CD14-positive monocyte (primary cell): ENCODE results near the gene TAF12. TPM values are rescaled to one million over a fixed set of nuclear protein-coding genes. Genes with fewer than 3 reads are reported as not detected.

Experiments used
- DNase-seq, 3 donors: peaks; one replicate each; pipeline ENCODE4 v3.0.0-alpha.2; 2011 to 2022
- H2AFZ ChIP-seq: 2 replicates; pipeline ENCODE4 v1.6.0; 2012; ENCODE audit warnings: mild to moderate bottlenecking, low read depth, low read length, inconsistent platforms; ENCODE audit not compliant: insufficient read depth, poor library complexity, severe bottlenecking
- H3K27ac ChIP-seq, 2 donors: 1 replicate in 1 of 2; 2 replicates in 1 of 2; pipeline ENCODE4 v1.5.1; 2012 to 2013; ENCODE audit warnings: low read length in 2 of 2, control low read depth in 1 of 2, inconsistent platforms in 1 of 2, low read depth in 1 of 2, mild to moderate bottlenecking in 1 of 2
- H3K27me3 ChIP-seq, 2 donors: one replicate each; pipeline versions ENCODE4 v1.6.0 to v1.6.1; 2011 to 2013; ENCODE audit warnings: low read length in 2 of 2; ENCODE audit not compliant: control insufficient read depth in 2 of 2, insufficient read depth in 2 of 2
- H3K36me3 ChIP-seq, 2 donors: replicated peaks in 1 of 2; 1 replicate in 1 of 2; 2 replicates in 1 of 2; pipeline versions ENCODE4 v1.5.1 to v1.6.1; 2012 to 2013; ENCODE audit warnings: low read length in 2 of 2, control low read depth in 1 of 2, inconsistent platforms in 1 of 2, mild to moderate bottlenecking in 1 of 2; ENCODE audit not compliant: insufficient read depth in 2 of 2, control insufficient read depth in 1 of 2
- H3K4me1 ChIP-seq, 2 donors: 1 replicate in 1 of 2; 2 replicates in 1 of 2; pipeline versions ENCODE4 v1.5.1 to v1.6.1; 2012 to 2013; ENCODE audit warnings: low read length in 2 of 2, control low read depth in 1 of 2, inconsistent platforms in 1 of 2, mild to moderate bottlenecking in 1 of 2, moderate library complexity in 1 of 2; ENCODE audit not compliant: insufficient read depth in 2 of 2, control insufficient read depth in 1 of 2
- H3K4me2 ChIP-seq: replicated peaks from 2 replicates; pipeline ENCODE3; 2012; ENCODE audit warnings: low read length, moderate library complexity, mild to moderate bottlenecking; ENCODE audit not compliant: poor library complexity, severe bottlenecking; ENCODE audit errors: extremely low read depth
- H3K4me3 ChIP-seq, 3 experiments: fragments of 200-600 bp in 1 of 3; sonication (generic) in 1 of 3; replicated peaks in 1 of 3; 1 replicate in 2 of 3; 2 replicates in 1 of 3; pipeline ENCODE4 v1.5.1; 2011 to 2013; ENCODE audit warnings: low read length in 3 of 3, mild to moderate bottlenecking in 3 of 3, control low read depth in 2 of 3, low read depth in 2 of 3, inconsistent platforms in 1 of 3, moderate library complexity in 1 of 3
- H3K79me2 ChIP-seq: 2 replicates; pipeline ENCODE4 v1.6.0; 2012; ENCODE audit warnings: mild to moderate bottlenecking, control low read depth, inconsistent platforms, low read length, moderate library complexity; ENCODE audit not compliant: insufficient read depth
- H3K9ac ChIP-seq: 2 replicates; pipeline ENCODE4 v1.6.0; 2017; ENCODE audit warnings: low read length, mild to moderate bottlenecking; ENCODE audit not compliant: insufficient read depth, poor library complexity, severe bottlenecking
- H3K9me3 ChIP-seq, 2 donors: replicated peaks in 1 of 2; 1 replicate in 1 of 2; 2 replicates in 1 of 2; pipeline versions ENCODE4 v1.5.1 to v1.6.1; 2012 to 2013; ENCODE audit warnings: low read length in 2 of 2, control low read depth in 1 of 2; ENCODE audit not compliant: control insufficient read depth in 1 of 2, insufficient read depth in 1 of 2
- H4K20me1 ChIP-seq: 2 replicates; pipeline ENCODE4 v1.6.0; 2012; ENCODE audit warnings: mild to moderate bottlenecking, low read length, control low read depth, moderate library complexity; ENCODE audit not compliant: insufficient read depth
- H3K27ac Mint-ChIP-seq, 7 donors: one replicate each; pipeline ENCODE4 v1.8.0; 2020; ENCODE audit warnings: mild to moderate bottlenecking in 7 of 7, mixed read lengths in 7 of 7, moderate library complexity in 6 of 7, inconsistent platforms in 2 of 7
- H3K27me3 Mint-ChIP-seq, 3 donors: one replicate each; pipeline ENCODE4 v1.8.0; 2021 to 2022; ENCODE audit warnings: low read depth in 3 of 3, mild to moderate bottlenecking in 3 of 3, mixed read lengths in 3 of 3, moderate library complexity in 3 of 3, inconsistent platforms in 1 of 3
- H3K36me3 Mint-ChIP-seq, 2 donors: one replicate each; pipeline ENCODE4 v1.8.0; 2020; ENCODE audit warnings: mixed read lengths in 2 of 2, inconsistent platforms in 1 of 2, mild to moderate bottlenecking in 1 of 2
- H3K4me1 Mint-ChIP-seq: one replicate; pipeline ENCODE4 v1.8.0; 2020; ENCODE audit warnings: mild to moderate bottlenecking, mixed read lengths
- H3K4me3 Mint-ChIP-seq, 2 donors: one replicate each; pipeline ENCODE4 v1.8.0; 2020; ENCODE audit warnings: mild to moderate bottlenecking in 2 of 2, mixed read lengths in 2 of 2, moderate library complexity in 1 of 2
- H3K9me3 Mint-ChIP-seq, 7 donors: one replicate each; pipeline ENCODE4 v1.8.0; 2020 to 2022; ENCODE audit warnings: mixed read lengths in 7 of 7, mild to moderate bottlenecking in 6 of 7, moderate library complexity in 6 of 7, inconsistent platforms in 2 of 7
- CTCF ChIP-seq: fragments of 200-600 bp; IDR thresholded peaks from one replicate; pipeline ENCODE4 v1.8.0; 2022; ENCODE audit warnings: antibody characterized with exemption, mild to moderate bottlenecking
- WGBS: methylation state at CpG from one replicate; pipeline ENCODE4 v1.1.5; 2013; ENCODE audit warnings: missing lambda C conversion rate; ENCODE audit not compliant: insufficient coverage; 5-methylcytosine and 5-hydroxymethylcytosine counted together
- intact Hi-C, 2 donors: fragments of 100-400 bp; cut with micrococcal nuclease; formaldehyde crosslinking; loops; one replicate each; pipeline versions ENCODE4 v1.15.0 to v1.15.1; 2023
- polyA plus RNA-seq, 3 donors: library from polyadenylated mRNA; depleted of rRNA in 1 of 3; unstranded in 2 of 3; stranded (reverse) in 1 of 3; fragments of 300-500 nt in 2 of 3; fragments of >200 nt in 1 of 3; fragmentation: Illumina TruSeq in 2 of 3; gene quantifications; 1 replicate in 2 of 3; 2 replicates in 1 of 3; pipeline ENCODE4 v1.2.3, GENCODE V29; 2012 to 2021

The TAF12 gene
- polyA plus RNA-seq, 3 donors, result 36.7 to 53.7 (median 53.7) TPM

GRCh38 chr1:28668191-28668955 is 25.5 kb upstream of the TAF12 start, which contains the start of gene GMEB1:
Gene GMEB1 (plus strand): TSS chr1:28668784. CDS start chr1:28683613, 14,829 bp downstream.
- H3K4me3 ChIP-seq, result peak within 1 kb of the TSS; percentile 77 to 100 (median 99)
- H3K9me3 ChIP-seq, result no peaks in the 10 kb centered on the region
- peaks cover 2 to 8% of the 10 kb centered on the region in 2 donors for H3K36me3 Mint-ChIP-seq
- TF ChIP-seq CTCF, result no peak
- no peaks in the 10 kb centered on the region for H3K36me3 ChIP-seq
- intact Hi-C loops, result loop anchor here in 1 of 2 donors (2.0 kb wide), 1 partner anchor 20 kb away; the partner anchor contains the start of gene RNU11
- peak within 1 kb of the TSS; percentile 96 for H3K4me2 ChIP-seq
- H3K27me3 Mint-ChIP-seq, result no peaks in the 10 kb centered on the region
- peak within 1 kb of the TSS; percentile 92 for H2AFZ ChIP-seq
- peak within 1 kb of the TSS; percentile 99 for H3K9ac ChIP-seq
- H3K27ac ChIP-seq, result peak within 1 kb of the TSS; percentile 99 to 100
- DNase-seq, result peak; percentile 71 to 89 (median 82)
- H3K27me3 ChIP-seq, result no peaks in the 10 kb centered on the region
- H3K4me1 ChIP-seq, result peaks cover 27 to 34% of the 10 kb centered on the region in 2 donors
- H3K27ac Mint-ChIP-seq, result peak within 1 kb of the TSS; percentile 92 to 98 (median 96)
- peaks cover 18% of the 10 kb centered on the region for H3K4me1 Mint-ChIP-seq
- H3K4me3 Mint-ChIP-seq, result peak within 1 kb of the TSS; percentile 84 to 98
- peaks cover 35% of the 10 kb centered on the region for H3K79me2 ChIP-seq
- no peaks in the 10 kb centered on the region for H3K9me3 Mint-ChIP-seq
- peaks cover 11% of the 10 kb centered on the region for H4K20me1 ChIP-seq
- 3% methylated on average over 30 of the region's 57 CpGs for WGBS

- H3K36me3 ChIP-seq, result no peaks in the 10 kb centered on the region
- H3K4me3 ChIP-seq, result no peak overlapping the region
- intact Hi-C loops, result no loop called here
- H3K4me1 Mint-ChIP-seq, result peaks cover 18% of the 10 kb centered on the region
- WGBS, result no CpG with 5 or more reads among the region's 12 CpGs
- no peaks in the 10 kb centered on the region for H3K9me3 ChIP-seq
- H2AFZ ChIP-seq, result no peak overlapping the region
- no peaks in the 10 kb centered on the region for H3K27me3 ChIP-seq
- H3K27ac Mint-ChIP-seq, result no peak overlapping the region
- H3K4me2 ChIP-seq, result no peak overlapping the region
- H3K27me3 Mint-ChIP-seq, result no peaks in the 10 kb centered on the region
- no peaks in the 10 kb centered on the region for H3K9me3 Mint-ChIP-seq
- no peak overlapping the region for H3K27ac ChIP-seq
- H4K20me1 ChIP-seq, result peaks cover 10% of the 10 kb centered on the region
- H3K4me1 ChIP-seq, result peaks cover 27 to 34% of the 10 kb centered on the region in 2 donors
- no peaks in the 10 kb centered on the region for H3K36me3 Mint-ChIP-seq
- H3K79me2 ChIP-seq, result peaks cover 26% of the 10 kb centered on the region
- DNase-seq, result no peak
- no peak overlapping the region for H3K9ac ChIP-seq
- TF ChIP-seq CTCF, result no peak
- peak overlapping the region in 1 of 2 donors; percentile 24 for H3K4me3 Mint-ChIP-seq
Measured at GRCh38 chr1:28666806-28667205, 23.9 kb upstream of the TAF12 start.
